ENCODE data around the gene RREB1.

Gene RREB1

GRCh38 chr6:7239590-7239948 is 131.8 kb downstream of the RREB1 start:
- no peak for DNase-seq (ENCODE audit: low read depth in 1 of 2, low spot score in 1 of 2)
- Histone ChIP-seq H3K4me3 (replicated peaks; ENCODE audit: insufficient read depth, low read length) (no peak overlapping the region), H3K27ac (replicated peaks) (no peak overlapping the region), H3K27me3 (ENCODE audit: insufficient read depth, poor library complexity, severe bottlenecking) (no peaks in the 10 kb centered on the region)
- TF ChIP-seq POLR2AphosphoS5 (IDR thresholded peaks at IDR 0.05; ENCODE audit: low read depth) (no peak), SPI1 (IDR thresholded peaks at IDR 0.05; ENCODE audit: borderline replicate concordance, low read depth) (no peak), GABPA (IDR thresholded peaks at IDR 0.05; ENCODE audit: low read depth) (no peak), REST (IDR thresholded peaks at IDR 0.05; ENCODE audit: insufficient replicate concordance, low read depth) (no peak), CTCF (IDR thresholded peaks at IDR 0.05; ENCODE audit: insufficient read depth, low read length) (no peak)

GRCh38 chr6:7240351-7240750 is 132.6 kb downstream of the RREB1 start:
- TF ChIP-seq CTCF (IDR thresholded peaks at IDR 0.05; ENCODE audit: insufficient read depth, low read length) (no peak), REST (IDR thresholded peaks at IDR 0.05; ENCODE audit: insufficient replicate concordance, low read depth) (no peak), SPI1 (IDR thresholded peaks at IDR 0.05; ENCODE audit: borderline replicate concordance, low read depth) (no peak), POLR2AphosphoS5 (IDR thresholded peaks at IDR 0.05; ENCODE audit: low read depth) (no peak), GABPA (IDR thresholded peaks at IDR 0.05; ENCODE audit: low read depth) (no peak)
- Histone ChIP-seq H3K27ac (replicated peaks) (no peak overlapping the region), H3K27me3 (ENCODE audit: insufficient read depth, poor library complexity, severe bottlenecking) (no peaks in the 10 kb centered on the region), H3K4me3 (replicated peaks; ENCODE audit: insufficient read depth, low read length) (no peak overlapping the region)
- no peak for DNase-seq (ENCODE audit: low read depth in 1 of 2, low spot score in 1 of 2)

GRCh38 chr6:7241160-7241559 is 133.4 kb downstream of the RREB1 start:
- DNase-seq (ENCODE audit: low read depth in 1 of 2, low spot score in 1 of 2), result no peak
- Histone ChIP-seq H3K4me3 (replicated peaks; ENCODE audit: insufficient read depth, low read length) (no peak overlapping the region), H3K27me3 (ENCODE audit: insufficient read depth, poor library complexity, severe bottlenecking) (no peaks in the 10 kb centered on the region), H3K27ac (replicated peaks) (no peak overlapping the region)
- TF ChIP-seq GABPA (IDR thresholded peaks at IDR 0.05; ENCODE audit: low read depth) (no peak), SPI1 (IDR thresholded peaks at IDR 0.05; ENCODE audit: borderline replicate concordance, low read depth) (no peak), CTCF (IDR thresholded peaks at IDR 0.05; ENCODE audit: insufficient read depth, low read length) (no peak), POLR2AphosphoS5 (IDR thresholded peaks at IDR 0.05; ENCODE audit: low read depth) (no peak), REST (IDR thresholded peaks at IDR 0.05; ENCODE audit: insufficient replicate concordance, low read depth) (no peak)
